ENCODE measurements around the gene ALDH4A1. TPM values are rescaled to one million over a fixed set of nuclear protein-coding genes. Genes with fewer than 3 reads are reported as not detected.

The ALDH4A1 gene
- total and polyA plus RNA-seq, 4 donors = 162 to 424 (median 244) TPM

DNA sequence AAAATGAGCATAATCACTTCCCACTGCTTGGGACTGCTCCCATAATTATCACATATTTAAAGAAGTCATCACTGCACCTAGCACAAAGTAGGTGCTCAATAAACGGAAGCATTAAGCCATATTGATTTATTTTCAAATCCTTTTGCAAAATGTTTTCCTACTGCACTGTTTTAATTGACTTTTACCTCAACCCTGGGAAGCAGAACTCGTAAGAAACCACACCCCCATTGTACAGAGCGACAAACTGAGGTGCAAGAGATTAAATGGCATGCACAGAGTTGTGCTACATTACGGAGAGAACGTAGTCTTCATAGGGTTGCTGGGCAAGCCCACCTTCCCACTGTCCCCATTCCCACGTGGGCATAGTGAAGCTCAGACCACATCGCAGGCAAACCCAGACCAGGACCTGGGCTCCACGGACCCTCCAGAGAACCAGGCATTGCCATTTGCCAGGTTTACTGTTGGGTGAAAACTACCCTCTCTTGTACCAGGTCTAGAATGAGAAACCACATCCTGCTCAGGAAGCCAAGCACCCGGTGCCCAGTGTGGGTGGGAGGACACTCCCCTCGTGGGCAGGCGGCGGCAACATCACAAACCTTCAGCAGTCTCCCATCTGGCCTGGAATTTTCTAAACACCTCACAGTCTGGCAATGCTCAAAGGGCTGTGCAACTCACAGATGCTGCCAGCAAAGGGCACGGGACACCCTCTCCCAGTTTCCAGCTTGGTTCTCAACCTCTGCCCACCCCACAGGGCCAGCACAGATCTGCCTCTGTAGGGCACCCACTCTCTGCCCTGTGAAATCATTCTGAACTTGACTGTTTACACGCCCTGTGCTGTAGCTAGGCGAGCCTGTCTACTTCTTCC lies 45.9 kb upstream of the ALDH4A1 start:
- peaks cover 26 to 65% (median 47%) of the 10 kb centered on the region in 4 donors for H3K4me1 ChIP-seq (ENCODE audit: control insufficient read depth in 4 of 4, insufficient read depth in 4 of 4, low read length in 3 of 4)
- no peaks in the 10 kb centered on the region for H3K27me3 ChIP-seq (ENCODE audit: control insufficient read depth in 4 of 4, insufficient read depth in 4 of 4, low read length in 3 of 4)
- peak overlapping the region; percentile 75 to 95 for H3K27ac ChIP-seq (ENCODE audit: low read depth in 1 of 2, low read length in 2 of 2)
- peak overlapping the region in 1 of 2 donors; percentile 23 for H3K9ac ChIP-seq (ENCODE audit: low read depth in 1 of 2, low read length in 2 of 2)
- no peaks in the 10 kb centered on the region for H3K36me3 ChIP-seq (ENCODE audit: control insufficient read depth in 4 of 4, insufficient read depth in 3 of 4, low read depth in 1 of 4, low read length in 3 of 4)
- no peak for DNase-seq (ENCODE audit: low spot score)
- no peaks in the 10 kb centered on the region for H3K9me3 ChIP-seq (ENCODE audit: control insufficient read depth in 4 of 4, low read length in 3 of 4)
- no peak overlapping the region for H3K4me3 ChIP-seq (ENCODE audit: low read depth in 1 of 3, low read length in 3 of 3)
- TF ChIP-seq RXRA (IDR thresholded peaks at IDR 0.05) (peak in 1 of 2 donors; percentile 19), TAF1 (conservative IDR thresholded peaks at IDR 0.05) (no peak)
- WGBS = 41% methylated on average over 15 of the region's 15 CpGs

- no peak for DNase-seq (ENCODE audit: low spot score)
- H3K9me3 ChIP-seq (ENCODE audit: control insufficient read depth in 4 of 4, low read length in 3 of 4) = no peaks in the 10 kb centered on the region
- 88% methylated on average over 9 of the region's 9 CpGs for whole genome bisulfite sequencing
- H3K27me3 ChIP-seq (ENCODE audit: control insufficient read depth in 4 of 4, insufficient read depth in 4 of 4, low read length in 3 of 4) = no peaks in the 10 kb centered on the region
- H3K4me3 ChIP-seq (ENCODE audit: low read depth in 1 of 3, low read length in 3 of 3) = no peak overlapping the region
- H3K9ac ChIP-seq (ENCODE audit: low read depth in 1 of 2, low read length in 2 of 2) = no peak overlapping the region
- H3K4me1 ChIP-seq (ENCODE audit: control insufficient read depth in 4 of 4, insufficient read depth in 4 of 4, low read length in 3 of 4) = peaks cover 25 to 62% (median 45%) of the 10 kb centered on the region in 4 donors
- no peaks in the 10 kb centered on the region for H3K36me3 ChIP-seq (ENCODE audit: control insufficient read depth in 4 of 4, insufficient read depth in 3 of 4, low read depth in 1 of 4, low read length in 3 of 4)
- TF ChIP-seq HNF4G (IDR thresholded peaks at IDR 0.05) (no peak), RXRA (IDR thresholded peaks at IDR 0.05) (no peak), ZBTB33 (IDR thresholded peaks at IDR 0.05) (no peak), YY1 (IDR thresholded peaks at IDR 0.05) (no peak), FOXA1 (IDR thresholded peaks at IDR 0.05) (no peak), JUND (IDR thresholded peaks at IDR 0.05) (no peak), CTCF (IDR thresholded peaks at IDR 0.05; ENCODE audit: low read depth, low read length, missing input control) (no peak), MAX (IDR thresholded peaks at IDR 0.05) (no peak), ATF3 (IDR thresholded peaks at IDR 0.05) (no peak), RAD21 (IDR thresholded peaks at IDR 0.05) (no peak), GABPA (IDR thresholded peaks at IDR 0.05 in 1 of 2, conservative IDR thresholded peaks at IDR 0.05 in 1 of 2) (no peak), SP1 (IDR thresholded peaks at IDR 0.05) (no peak), EGR1 (IDR thresholded peaks at IDR 0.05; ENCODE audit: low read depth in 2 of 2) (no peak), TAF1 (conservative IDR thresholded peaks at IDR 0.05) (no peak), FOXA2 (IDR thresholded peaks at IDR 0.05) (no peak), HNF4A (conservative IDR thresholded peaks at IDR 0.05) (no peak)
- TF ChIP-seq, protein P1, sequence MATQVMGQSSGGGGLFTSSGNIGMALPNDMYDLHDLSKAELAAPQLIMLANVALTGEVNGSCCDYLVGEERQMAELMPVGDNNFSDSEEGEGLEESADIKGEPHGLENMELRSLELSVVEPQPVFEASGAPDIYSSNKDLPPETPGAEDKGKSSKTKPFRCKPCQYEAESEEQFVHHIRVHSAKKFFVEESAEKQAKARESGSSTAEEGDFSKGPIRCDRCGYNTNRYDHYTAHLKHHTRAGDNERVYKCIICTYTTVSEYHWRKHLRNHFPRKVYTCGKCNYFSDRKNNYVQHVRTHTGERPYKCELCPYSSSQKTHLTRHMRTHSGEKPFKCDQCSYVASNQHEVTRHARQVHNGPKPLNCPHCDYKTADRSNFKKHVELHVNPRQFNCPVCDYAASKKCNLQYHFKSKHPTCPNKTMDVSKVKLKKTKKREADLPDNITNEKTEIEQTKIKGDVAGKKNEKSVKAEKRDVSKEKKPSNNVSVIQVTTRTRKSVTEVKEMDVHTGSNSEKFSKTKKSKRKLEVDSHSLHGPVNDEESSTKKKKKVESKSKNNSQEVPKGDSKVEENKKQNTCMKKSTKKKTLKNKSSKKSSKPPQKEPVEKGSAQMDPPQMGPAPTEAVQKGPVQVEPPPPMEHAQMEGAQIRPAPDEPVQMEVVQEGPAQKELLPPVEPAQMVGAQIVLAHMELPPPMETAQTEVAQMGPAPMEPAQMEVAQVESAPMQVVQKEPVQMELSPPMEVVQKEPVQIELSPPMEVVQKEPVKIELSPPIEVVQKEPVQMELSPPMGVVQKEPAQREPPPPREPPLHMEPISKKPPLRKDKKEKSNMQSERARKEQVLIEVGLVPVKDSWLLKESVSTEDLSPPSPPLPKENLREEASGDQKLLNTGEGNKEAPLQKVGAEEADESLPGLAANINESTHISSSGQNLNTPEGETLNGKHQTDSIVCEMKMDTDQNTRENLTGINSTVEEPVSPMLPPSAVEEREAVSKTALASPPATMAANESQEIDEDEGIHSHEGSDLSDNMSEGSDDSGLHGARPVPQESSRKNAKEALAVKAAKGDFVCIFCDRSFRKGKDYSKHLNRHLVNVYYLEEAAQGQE (IDR thresholded peaks at IDR 0.05) = no peak
- H3K27ac ChIP-seq (ENCODE audit: low read depth in 1 of 2, low read length in 2 of 2) = peak overlapping the region; percentile 75 to 95
Measured at GRCh38 chr1:18947570-18947969, 45.2 kb upstream of the ALDH4A1 start.

Measured in liver (tissue), 9 donors.